ENCODE data around the gene CARD19. TPM values are rescaled to one million over a fixed set of nuclear protein-coding genes. Genes with fewer than 3 reads are reported as not detected.
A peak's percentile ranks its signal among the peaks of the same experiment; 100 is the strongest.

The CARD19 gene
- total RNA-seq, 1 experiment from 2014 or later, result 54.5 TPM

DNA sequence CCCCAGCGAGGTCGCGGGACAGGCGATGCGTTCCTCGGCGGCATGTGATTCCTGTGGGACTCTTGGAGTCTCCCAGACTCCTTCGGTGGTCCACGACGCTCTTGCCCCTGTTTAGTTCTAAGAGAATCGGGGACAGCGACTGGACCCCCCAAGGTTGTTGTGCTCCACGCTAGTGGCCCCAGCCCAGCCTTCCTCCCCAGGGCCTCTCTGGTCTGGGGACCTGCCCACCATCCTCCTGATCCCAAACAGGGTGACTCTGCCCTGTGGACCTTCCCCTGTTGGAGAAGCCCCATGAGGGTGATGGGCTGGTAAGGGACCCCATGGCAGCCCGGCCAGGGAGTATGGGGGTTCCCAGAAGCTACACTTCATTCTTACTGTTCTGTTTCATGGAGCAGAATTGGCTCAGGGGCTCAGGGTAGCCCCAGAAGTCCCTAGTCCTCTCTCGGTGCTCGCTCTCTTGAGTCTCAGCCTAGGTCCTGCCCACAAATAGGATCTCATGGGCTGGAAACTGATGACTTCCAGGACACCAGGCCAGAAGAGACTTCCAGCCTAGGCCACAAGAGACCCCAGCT, 880 bp downstream of the CARD19 start:
- H2AFZ ChIP-seq (ENCODE audit: low read depth, low read length, poor library complexity, severe bottlenecking), result no peak overlapping the region
- DNase-seq (ENCODE audit: low read depth, low spot score) (no peak), ATAC-seq (no peak)
- TSS peak; percentile 43 for BruUV-seq (replicated peaks)
- CTCF ChIA-PET, result interaction anchor here (0.9 to 1.3 kb wide), 2 partner anchors 10 to 12 kb away, joined by 4 to 6 read pairs; no protein-coding TSS in a partner anchor
- no peaks in the 10 kb centered on the region for H3K36me3 ChIP-seq (ENCODE audit: control insufficient read depth in 1 of 2, insufficient read depth in 2 of 2, low read length in 2 of 2)
- no peak for TF ChIP-seq ZFX (IDR thresholded peaks at IDR 0.05)
- TF ChIP-seq SIN3A (IDR thresholded peaks at IDR 0.05; ENCODE audit: low read depth), result no peak
- TF ChIP-seq JUND (IDR thresholded peaks at IDR 0.05), result no peak
- TF ChIP-seq CBX3 (IDR thresholded peaks at IDR 0.05; ENCODE audit: low read depth), result no peak
- no peak for TF ChIP-seq SP1 (IDR thresholded peaks at IDR 0.05; ENCODE audit: low read depth)
- TF ChIP-seq ZNF274 (IDR thresholded peaks at IDR 0.05; ENCODE audit: low read depth, low read length), result no peak
- TF ChIP-seq, protein P1, sequence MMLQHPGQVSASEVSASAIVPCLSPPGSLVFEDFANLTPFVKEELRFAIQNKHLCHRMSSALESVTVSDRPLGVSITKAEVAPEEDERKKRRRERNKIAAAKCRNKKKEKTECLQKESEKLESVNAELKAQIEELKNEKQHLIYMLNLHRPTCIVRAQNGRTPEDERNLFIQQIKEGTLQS (IDR thresholded peaks at IDR 0.05), result no peak
- TF ChIP-seq TCF7L2 (IDR thresholded peaks at IDR 0.05; ENCODE audit: borderline replicate concordance, extremely low read depth, insufficient read depth, insufficient read length), result no peak
- TF ChIP-seq FOSL1 (IDR thresholded peaks at IDR 0.05; ENCODE audit: low read depth), result no peak
- no peak for TF ChIP-seq SRF (IDR thresholded peaks at IDR 0.05; ENCODE audit: low read depth)
- TF ChIP-seq YY1 (IDR thresholded peaks at IDR 0.05; ENCODE audit: extremely low read depth, insufficient replicate concordance, low read depth, low read length), result no peak
- TF ChIP-seq POLR2AphosphoS5 (IDR thresholded peaks at IDR 0.05; ENCODE audit: low read depth, low read length), result no peak
- TF ChIP-seq MAX (IDR thresholded peaks at IDR 0.05), result no peak
- no peak for TF ChIP-seq EZH2 (IDR thresholded peaks at IDR 0.05)
- TF ChIP-seq EZH2phosphoT487 (IDR thresholded peaks at IDR 0.05; ENCODE audit: borderline replicate concordance), result no peak
- TF ChIP-seq REST (IDR thresholded peaks at IDR 0.05; ENCODE audit: low read depth), result no peak
- H3K79me2 ChIP-seq (ENCODE audit: insufficient read depth, low read length), result peaks cover 53% of the 10 kb centered on the region
- H3K27me3 ChIP-seq (ENCODE audit: insufficient read depth, low read length), result no peaks in the 10 kb centered on the region
- H3K9me3 ChIP-seq (ENCODE audit: control insufficient read depth in 1 of 2, insufficient read depth in 1 of 2, low read depth in 1 of 2, low read length in 2 of 2), result no peaks in the 10 kb centered on the region
- RAD21 ChIA-PET (ENCODE audit: low non-redundant PET in 1 of 2, low total read pairs in 2 of 2, uncharacterized antibody in 2 of 2, unreplicated experiment in 2 of 2), result no interaction called here
- H4K20me1 ChIP-seq (ENCODE audit: insufficient read depth), result no peaks in the 10 kb centered on the region
- H3K9ac ChIP-seq (ENCODE audit: low read length), result peak overlapping the region; percentile 91
- H3K27ac ChIP-seq (ENCODE audit: low read depth, low read length), result peak overlapping the region; percentile 80
- POLR2A ChIA-PET, result interaction anchor here (1.9 kb wide), 1 partner anchor 23 kb away, joined by 6 read pairs; no protein-coding TSS in a partner anchor
- H3K4me1 ChIP-seq (ENCODE audit: control insufficient read depth in 1 of 2, insufficient read depth in 2 of 2, low read length in 2 of 2), result peaks cover 39 to 69% of the 10 kb centered on the region in 2 experiments
- peak overlapping the region; percentile 84 to 94 for H3K4me3 ChIP-seq (replicated peaks in 1 of 2; ENCODE audit: low read depth in 1 of 2, low read length in 2 of 2)
- intact Hi-C loops (cut with micrococcal nuclease), result loop anchor here (5.0 kb wide), 2 partner anchors 95 to 355 kb away; partner anchors contain the start of genes FAM120A and FAM120AOS
- H3K9me2 ChIP-seq (ENCODE audit: insufficient read depth), result no peaks in the 10 kb centered on the region
- H3K4me2 ChIP-seq (ENCODE audit: low read length), result peak overlapping the region; percentile 98
